ENCODE results near the gene LAMB1.

Gene LAMB1

GRCh38 chr7:107946451-107946850, 56.5 kb downstream of the LAMB1 start:
- no CpG with 5 or more reads among the region's 2 CpGs for WGBS, 2 donors (ENCODE audit: extremely low coverage in 2 of 2, insufficient read length in 2 of 2, insufficient replicate concordance in 1 of 2)
- no peaks in the 10 kb centered on the region for H3K79me1 ChIP-seq (ENCODE audit: low read depth, low read length)
- H2AFZ ChIP-seq (ENCODE audit: low read length), result no peak overlapping the region
- H4K91ac ChIP-seq (ENCODE audit: low read depth, low read length, poor library complexity), result no peak overlapping the region
- no peak overlapping the region for H2BK120ac ChIP-seq (ENCODE audit: low read depth, low read length)
- no peak overlapping the region for H3K23ac ChIP-seq (ENCODE audit: low read depth, low read length, poor library complexity)
- no peak overlapping the region for H3K4me2 ChIP-seq (ENCODE audit: insufficient read depth, low read length, poor library complexity, severe bottlenecking)
- no peak overlapping the region for H2BK5ac ChIP-seq (ENCODE audit: low read length)
- no peak overlapping the region for H3K9ac ChIP-seq (ENCODE audit: low read depth, low read length, poor library complexity)
- no peak overlapping the region for H3K18ac ChIP-seq (ENCODE audit: low read length)
- no peak overlapping the region for H2BK12ac ChIP-seq (ENCODE audit: low read length)
- DNase-seq (ENCODE audit: low spot score), result no peak
- H4K8ac ChIP-seq (ENCODE audit: low read depth, low read length), result no peak overlapping the region
- no peak overlapping the region for H2BK15ac ChIP-seq (ENCODE audit: low read length)
- H2AK5ac ChIP-seq (ENCODE audit: low read depth, low read length), result no peak overlapping the region
- H3K9me3 ChIP-seq (replicated peaks in 1 of 2; ENCODE audit: control insufficient read depth in 2 of 2, insufficient read depth in 1 of 2, low read depth in 1 of 2, low read length in 2 of 2), result no peaks in the 10 kb centered on the region
- no peak overlapping the region for H3K4ac ChIP-seq (ENCODE audit: low read length)
- H3K4me3 ChIP-seq (ENCODE audit: low read length in 2 of 2), result no peak overlapping the region
- no peak overlapping the region for H3K27ac ChIP-seq (replicated peaks; ENCODE audit: low read length)
- no peaks in the 10 kb centered on the region for H3K27me3 ChIP-seq (ENCODE audit: control insufficient read depth in 3 of 3, insufficient read depth in 3 of 3, low read depth in 1 of 3, low read length in 3 of 3)
- no peak overlapping the region for H3K14ac ChIP-seq (ENCODE audit: low read length)
- peaks cover 8 to 56% of the 10 kb centered on the region in 2 donors for H3K36me3 ChIP-seq (replicated peaks in 1 of 2; ENCODE audit: control insufficient read depth in 2 of 2, insufficient read depth in 2 of 2, low read length in 2 of 2)
- peaks cover 12 to 20% of the 10 kb centered on the region in 2 donors for H3K4me1 ChIP-seq (ENCODE audit: control insufficient read depth in 2 of 2, insufficient read depth in 1 of 2, low read depth in 1 of 2, low read length in 2 of 2)

- Histone ChIP-seq H2AK5ac (ENCODE audit: low read depth, low read length) (no peak overlapping the region), H3K4me2 (ENCODE audit: insufficient read depth, low read length, poor library complexity, severe bottlenecking) (no peak overlapping the region)
Measured at GRCh38 chr7:107945332-107945731, 57.6 kb downstream of the LAMB1 start.

GRCh38 chr7:107944411-107945169, 58.4 kb downstream of the LAMB1 start:
- Histone ChIP-seq H2BK15ac (ENCODE audit: low read length) (no peak overlapping the region), H3K9me3 (replicated peaks in 1 of 2; ENCODE audit: control insufficient read depth in 2 of 2, insufficient read depth in 1 of 2, low read depth in 1 of 2, low read length in 2 of 2) (no peaks in the 10 kb centered on the region), H3K4ac (ENCODE audit: low read length) (no peak overlapping the region), H3K27me3 (ENCODE audit: control insufficient read depth in 3 of 3, insufficient read depth in 3 of 3, low read depth in 1 of 3, low read length in 3 of 3) (no peaks in the 10 kb centered on the region), H3K27ac (replicated peaks; ENCODE audit: low read length) (no peak overlapping the region), H3K36me3 (replicated peaks in 1 of 2; ENCODE audit: control insufficient read depth in 2 of 2, insufficient read depth in 2 of 2, low read length in 2 of 2) (peaks cover 14 to 60% of the 10 kb centered on the region in 2 donors), H3K79me1 (ENCODE audit: low read depth, low read length) (peaks cover 2% of the 10 kb centered on the region), H4K8ac (ENCODE audit: low read depth, low read length) (no peak overlapping the region), H3K14ac (ENCODE audit: low read length) (no peak overlapping the region), H3K23ac (ENCODE audit: low read depth, low read length, poor library complexity) (no peak overlapping the region), H4K91ac (ENCODE audit: low read depth, low read length, poor library complexity) (no peak overlapping the region), H2BK120ac (ENCODE audit: low read depth, low read length) (no peak overlapping the region), H2BK12ac (ENCODE audit: low read length) (no peak overlapping the region), H3K4me2 (ENCODE audit: insufficient read depth, low read length, poor library complexity, severe bottlenecking) (no peak overlapping the region), H2BK5ac (ENCODE audit: low read length) (no peak overlapping the region), H3K4me3 (ENCODE audit: low read length in 2 of 2) (no peak overlapping the region), H2AFZ (ENCODE audit: low read length) (no peak overlapping the region), H3K4me1 (ENCODE audit: control insufficient read depth in 2 of 2, insufficient read depth in 1 of 2, low read depth in 1 of 2, low read length in 2 of 2) (peaks cover 7 to 16% of the 10 kb centered on the region in 2 donors), H3K9ac (ENCODE audit: low read depth, low read length, poor library complexity) (no peak overlapping the region), H2AK5ac (ENCODE audit: low read depth, low read length) (no peak overlapping the region), H3K18ac (ENCODE audit: low read length) (no peak overlapping the region)
- no CpG with 5 or more reads among the region's 3 CpGs for WGBS, 2 donors (ENCODE audit: extremely low coverage in 2 of 2, insufficient read length in 2 of 2, insufficient replicate concordance in 1 of 2)
- DNase-seq (ENCODE audit: low spot score), result no peak

More at GRCh38 chr7:107945332-107945731, 57.6 kb downstream of the LAMB1 start:
- Histone ChIP-seq H3K79me1 (ENCODE audit: low read depth, low read length) (no peaks in the 10 kb centered on the region), H3K27ac (replicated peaks; ENCODE audit: low read length) (no peak overlapping the region), H3K36me3 (replicated peaks in 1 of 2; ENCODE audit: control insufficient read depth in 2 of 2, insufficient read depth in 2 of 2, low read length in 2 of 2) (peaks cover 9 to 54% of the 10 kb centered on the region in 2 donors), H2BK15ac (ENCODE audit: low read length) (no peak overlapping the region), H2BK120ac (ENCODE audit: low read depth, low read length) (no peak overlapping the region), H3K4ac (ENCODE audit: low read length) (no peak overlapping the region), H3K27me3 (ENCODE audit: control insufficient read depth in 3 of 3, insufficient read depth in 3 of 3, low read depth in 1 of 3, low read length in 3 of 3) (no peaks in the 10 kb centered on the region), H3K14ac (ENCODE audit: low read length) (no peak overlapping the region), H3K4me3 (ENCODE audit: low read length in 2 of 2) (no peak overlapping the region), H2BK5ac (ENCODE audit: low read length) (no peak overlapping the region), H4K8ac (ENCODE audit: low read depth, low read length) (no peak overlapping the region), H2AFZ (ENCODE audit: low read length) (no peak overlapping the region), H4K91ac (ENCODE audit: low read depth, low read length, poor library complexity) (no peak overlapping the region), H3K4me1 (ENCODE audit: control insufficient read depth in 2 of 2, insufficient read depth in 1 of 2, low read depth in 1 of 2, low read length in 2 of 2) (peaks cover 8 to 18% of the 10 kb centered on the region in 2 donors), H3K18ac (ENCODE audit: low read length) (no peak overlapping the region), H3K9ac (ENCODE audit: low read depth, low read length, poor library complexity) (no peak overlapping the region), H3K23ac (ENCODE audit: low read depth, low read length, poor library complexity) (no peak overlapping the region), H2BK12ac (ENCODE audit: low read length) (no peak overlapping the region), H3K9me3 (replicated peaks in 1 of 2; ENCODE audit: control insufficient read depth in 2 of 2, insufficient read depth in 1 of 2, low read depth in 1 of 2, low read length in 2 of 2) (no peaks in the 10 kb centered on the region)
- WGBS, 2 donors (ENCODE audit: extremely low coverage in 2 of 2, insufficient read length in 2 of 2, insufficient replicate concordance in 1 of 2), result no CpG with 5 or more reads among the region's 2 CpGs
- DNase-seq (ENCODE audit: low spot score), result no peak

- no peak overlapping the region for H3K27ac ChIP-seq (replicated peaks; ENCODE audit: low read length)
- no peak overlapping the region for H3K23ac ChIP-seq (ENCODE audit: low read depth, low read length, poor library complexity)
- WGBS, 2 donors (ENCODE audit: extremely low coverage in 2 of 2, insufficient read length in 2 of 2, insufficient replicate concordance in 1 of 2), result no CpG with 5 or more reads among the region's 4 CpGs
- no peak overlapping the region for H2BK120ac ChIP-seq (ENCODE audit: low read depth, low read length)
- H4K91ac ChIP-seq (ENCODE audit: low read depth, low read length, poor library complexity), result no peak overlapping the region
- no peaks in the 10 kb centered on the region for H3K9me3 ChIP-seq (replicated peaks in 1 of 2; ENCODE audit: control insufficient read depth in 2 of 2, insufficient read depth in 1 of 2, low read depth in 1 of 2, low read length in 2 of 2)
- no peak overlapping the region for H3K9ac ChIP-seq (ENCODE audit: low read depth, low read length, poor library complexity)
- H3K18ac ChIP-seq (ENCODE audit: low read length), result no peak overlapping the region
- DNase-seq (ENCODE audit: low spot score), result no peak
- H2AK5ac ChIP-seq (ENCODE audit: low read depth, low read length), result no peak overlapping the region
- H2BK15ac ChIP-seq (ENCODE audit: low read length), result no peak overlapping the region
- peaks cover 14 to 62% of the 10 kb centered on the region in 2 donors for H3K36me3 ChIP-seq (replicated peaks in 1 of 2; ENCODE audit: control insufficient read depth in 2 of 2, insufficient read depth in 2 of 2, low read length in 2 of 2)
- H3K4me1 ChIP-seq (ENCODE audit: control insufficient read depth in 2 of 2, insufficient read depth in 1 of 2, low read depth in 1 of 2, low read length in 2 of 2), result peaks cover 3 to 11% of the 10 kb centered on the region in 2 donors
- H2BK5ac ChIP-seq (ENCODE audit: low read length), result no peak overlapping the region
- no peak overlapping the region for H2BK12ac ChIP-seq (ENCODE audit: low read length)
- no peak overlapping the region for H3K4me3 ChIP-seq (ENCODE audit: low read length in 2 of 2)
- H3K27me3 ChIP-seq (ENCODE audit: control insufficient read depth in 3 of 3, insufficient read depth in 3 of 3, low read depth in 1 of 3, low read length in 3 of 3), result no peaks in the 10 kb centered on the region
- H3K4ac ChIP-seq (ENCODE audit: low read length), result no peak overlapping the region
- H3K4me2 ChIP-seq (ENCODE audit: insufficient read depth, low read length, poor library complexity, severe bottlenecking), result no peak overlapping the region
- H3K14ac ChIP-seq (ENCODE audit: low read length), result no peak overlapping the region
- H2AFZ ChIP-seq (ENCODE audit: low read length), result no peak overlapping the region
- no peak overlapping the region for H4K8ac ChIP-seq (ENCODE audit: low read depth, low read length)
- peaks cover 2% of the 10 kb centered on the region for H3K79me1 ChIP-seq (ENCODE audit: low read depth, low read length)
Measured at GRCh38 chr7:107943018-107943417, 59.9 kb downstream of the LAMB1 start.
